CD8-positive, alpha-beta memory T cell (primary cell): ENCODE measurements around the gene CACNG4. TPM values are rescaled to one million over a fixed set of nuclear protein-coding genes. Genes with fewer than 3 reads are reported as not detected.

Source experiments
- CTCF ChIA-PET: fragments of 350-600 bp; sonication (Branson Sonifier 250); formaldehyde crosslinking; loops from one replicate; lab custom pipeline; 2021; ENCODE audit warnings: antibody characterized with exemption; lab: Charles Lee
- POLR2A ChIA-PET: fragments of 350-600 bp; sonication (Branson Sonifier 250); formaldehyde crosslinking; loops from one replicate; lab custom pipeline; 2021; ENCODE audit warnings: antibody characterized with exemption; lab: Charles Lee
- DNase-seq, 5 donors: peaks; one replicate each; pipeline versions ENCODE4 v3.0.0 to v3.0.0-alpha.2; 2020 to 2022; ENCODE audit warnings: mixed read lengths in 1 of 5
- H3K27ac ChIP-seq: one replicate; pipeline ENCODE4 v1.7.0; 2013; ENCODE audit warnings: low read depth, mild to moderate bottlenecking, low read length, moderate library complexity
- H3K27me3 ChIP-seq: 2 replicates; pipeline ENCODE4 v1.7.0; 2013; ENCODE audit warnings: low read length, mild to moderate bottlenecking; ENCODE audit not compliant: insufficient read depth, poor library complexity, severe bottlenecking
- H3K36me3 ChIP-seq: 2 replicates; pipeline ENCODE4 v1.7.0; 2013; ENCODE audit warnings: mild to moderate bottlenecking, low read length, moderate library complexity; ENCODE audit not compliant: insufficient read depth
- H3K4me1 ChIP-seq: 2 replicates; pipeline ENCODE4 v1.7.0; 2013; ENCODE audit warnings: mild to moderate bottlenecking, low read length, moderate library complexity; ENCODE audit not compliant: insufficient read depth
- H3K4me3 ChIP-seq: 2 replicates; pipeline ENCODE4 v1.7.0; 2013; ENCODE audit warnings: mild to moderate bottlenecking, low read length
- H3K9me3 ChIP-seq: 2 replicates; pipeline ENCODE4 v1.7.0; 2013; ENCODE audit warnings: mild to moderate bottlenecking, low read length
- H3K27ac Mint-ChIP-seq, 8 donors: one replicate each; pipeline ENCODE4 v1.8.0; 2020 to 2021; ENCODE audit warnings: mixed read lengths in 8 of 8, mild to moderate bottlenecking in 6 of 8, inconsistent platforms in 3 of 8, moderate library complexity in 3 of 8
- H3K27me3 Mint-ChIP-seq, 2 donors: one replicate each; pipeline ENCODE4 v1.8.0; 2020 to 2021; ENCODE audit warnings: mixed read lengths in 2 of 2, mild to moderate bottlenecking in 1 of 2, moderate library complexity in 1 of 2
- H3K36me3 Mint-ChIP-seq, 3 donors: one replicate each; pipeline ENCODE4 v1.8.0; 2020 to 2021; ENCODE audit warnings: mixed read lengths in 3 of 3, inconsistent platforms in 1 of 3, mild to moderate bottlenecking in 1 of 3
- H3K4me1 Mint-ChIP-seq, 3 donors: one replicate each; pipeline ENCODE4 v1.8.0; 2020 to 2021; ENCODE audit warnings: mixed read lengths in 3 of 3, inconsistent platforms in 1 of 3, mild to moderate bottlenecking in 1 of 3
- H3K4me3 Mint-ChIP-seq, 7 donors: one replicate each; pipeline ENCODE4 v1.8.0; 2020 to 2021; ENCODE audit warnings: mixed read lengths in 7 of 7, mild to moderate bottlenecking in 6 of 7, moderate library complexity in 4 of 7, inconsistent platforms in 2 of 7
- H3K9me3 Mint-ChIP-seq, 5 donors: one replicate each; pipeline ENCODE4 v1.8.0; 2020 to 2022; ENCODE audit warnings: mixed read lengths in 5 of 5, mild to moderate bottlenecking in 3 of 5, moderate library complexity in 2 of 5, inconsistent platforms in 1 of 5
- polyA plus RNA-seq: library from polyadenylated mRNA; unstranded; fragments of 300-500 nt; fragmentation: Illumina TruSeq; gene quantifications from one replicate; pipeline ENCODE4 v1.2.3, GENCODE V29; 2021
- total RNA-seq, 2 experiments: library from RNA; stranded (reverse); gene quantifications; one replicate each; pipeline ENCODE4 v1.2.3, GENCODE V29; 2021

Gene CACNG4
- total and polyA plus RNA-seq, 3 experiments from 2014 or later: not detected

DNA sequence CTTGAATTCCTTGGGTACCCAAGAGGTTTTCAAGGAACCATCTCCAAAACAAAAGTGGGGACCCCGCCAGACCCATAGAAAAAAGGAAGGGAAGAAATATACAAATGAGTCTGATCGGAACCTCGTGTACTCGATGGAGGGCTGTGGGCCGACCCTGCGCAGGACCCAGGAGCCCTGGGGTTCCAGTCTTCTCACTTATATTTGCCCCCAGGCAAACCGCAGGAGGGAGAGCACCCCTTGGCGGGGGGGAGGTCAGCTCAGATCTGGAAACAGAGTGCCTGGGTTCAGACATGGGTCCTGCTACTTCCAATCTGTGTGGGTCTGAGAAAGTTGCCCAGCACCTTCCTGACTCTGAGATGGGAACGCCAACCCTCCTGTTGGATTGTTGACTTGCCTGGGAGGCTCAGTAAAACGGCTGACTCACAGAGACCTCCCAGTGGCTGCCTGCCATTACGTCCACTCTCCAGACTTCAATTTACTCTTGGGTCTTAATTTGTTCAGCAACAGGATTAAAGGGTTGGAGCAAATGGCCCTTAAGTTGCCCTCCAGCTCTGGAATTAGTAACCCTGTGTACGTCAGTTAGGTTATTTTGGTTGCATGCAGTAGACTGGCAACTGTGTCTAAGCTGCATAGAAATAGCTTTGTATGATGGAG is 24.9 kb upstream of the CACNG4 start:
- no peaks in the 10 kb centered on the region for H3K4me1 ChIP-seq
- no peak overlapping the region for H3K4me3 ChIP-seq
- Mint-ChIP-seq H3K27me3 (peaks cover 32 to 62% of the 10 kb centered on the region in 2 donors), H3K4me3 (no peak overlapping the region), H3K36me3 (peaks cover 0 to 3% (median 0%) of the 10 kb centered on the region in 3 donors), H3K9me3 (peaks cover 0 to 13% (median 4%) of the 10 kb centered on the region in 5 donors), H3K27ac (no peak overlapping the region), H3K4me1 (peaks cover 0 to 4% (median 0%) of the 10 kb centered on the region in 3 donors)
- H3K36me3 ChIP-seq: no peaks in the 10 kb centered on the region
- H3K27me3 ChIP-seq: peaks cover 5% of the 10 kb centered on the region
- DNase-seq: no peak
- no peak overlapping the region for H3K27ac ChIP-seq
- ChIA-PET CTCF (no interaction called here), POLR2A (no interaction called here)
- no peaks in the 10 kb centered on the region for H3K9me3 ChIP-seq

DNA sequence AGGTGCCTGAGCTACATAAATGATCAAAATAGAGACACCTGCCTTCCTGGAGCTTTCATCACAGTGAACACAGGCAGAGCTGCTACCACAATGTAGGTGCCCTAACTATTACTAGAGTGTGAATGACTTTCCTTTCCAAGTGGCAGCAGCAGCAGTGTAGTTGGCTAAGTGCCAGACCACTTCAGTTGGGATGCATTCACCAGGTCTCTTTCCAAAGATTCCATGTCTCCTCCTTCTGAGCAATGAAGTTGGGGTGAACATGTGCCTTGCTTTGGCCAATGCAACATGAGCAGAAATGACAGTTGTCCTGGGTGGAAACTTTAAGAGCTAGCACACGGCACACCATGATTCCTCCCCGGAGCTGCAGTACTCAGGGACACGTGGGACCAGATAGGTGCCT is 23.3 kb upstream of the CACNG4 start:
- Mint-ChIP-seq H3K4me1 (peaks cover 0 to 20% (median 0%) of the 10 kb centered on the region in 3 donors), H3K27me3 (peaks cover 39 to 74% of the 10 kb centered on the region in 2 donors), H3K36me3 (peaks cover 0 to 3% (median 0%) of the 10 kb centered on the region in 3 donors), H3K4me3 (no peak overlapping the region), H3K9me3 (peaks cover 0 to 13% (median 4%) of the 10 kb centered on the region in 5 donors), H3K27ac (no peak overlapping the region)
- no peak overlapping the region for H3K27ac ChIP-seq
- DNase-seq: no peak
- H3K4me3 ChIP-seq: no peak overlapping the region
- POLR2A ChIA-PET: no interaction called here
- H3K36me3 ChIP-seq: no peaks in the 10 kb centered on the region
- no peaks in the 10 kb centered on the region for H3K4me1 ChIP-seq
- H3K9me3 ChIP-seq: no peaks in the 10 kb centered on the region
- CTCF ChIA-PET: no interaction called here
- peaks cover 15% of the 10 kb centered on the region for H3K27me3 ChIP-seq

DNA sequence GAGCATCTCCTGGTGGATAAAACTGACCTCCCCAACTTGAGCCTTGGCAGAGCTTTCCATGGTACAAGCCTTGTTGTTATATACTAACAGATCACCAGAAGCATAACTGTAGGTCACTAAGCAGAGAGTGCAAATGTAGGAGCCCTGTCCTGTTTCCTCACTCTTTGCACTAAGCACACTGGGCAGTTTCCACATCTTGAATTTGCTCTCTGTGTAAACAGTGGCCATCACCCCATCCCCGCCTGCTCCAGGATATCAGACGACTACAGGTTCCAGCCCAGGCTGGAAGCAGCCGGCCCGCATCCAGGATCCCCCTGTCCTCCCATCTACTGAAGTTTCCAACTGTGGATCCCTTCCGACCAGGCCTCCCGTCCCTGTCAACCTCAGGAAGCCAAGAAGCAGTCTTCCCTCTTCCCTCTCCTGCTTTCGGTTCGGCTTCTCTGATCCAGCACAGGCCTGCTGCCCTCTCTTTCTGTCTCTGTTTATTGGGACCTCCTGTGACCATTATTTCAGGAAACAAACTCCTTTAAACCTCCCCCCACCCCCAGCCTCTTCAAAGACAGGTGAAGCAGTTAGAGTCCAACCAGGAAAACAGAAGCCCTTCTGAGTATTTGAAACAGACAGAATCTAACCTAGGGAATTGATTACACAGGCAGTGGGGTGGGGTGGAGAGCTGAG is 22.6 kb upstream of the CACNG4 start:
- H3K27ac ChIP-seq: no peak overlapping the region
- Mint-ChIP-seq H3K4me3 (no peak overlapping the region), H3K36me3 (peaks cover 0 to 3% (median 0%) of the 10 kb centered on the region in 3 donors), H3K27me3 (peaks cover 37 to 81% of the 10 kb centered on the region in 2 donors), H3K9me3 (peaks cover 0 to 13% (median 4%) of the 10 kb centered on the region in 5 donors), H3K27ac (no peak overlapping the region), H3K4me1 (peaks cover 0 to 20% (median 0%) of the 10 kb centered on the region in 3 donors)
- DNase-seq: no peak
- no peaks in the 10 kb centered on the region for H3K4me1 ChIP-seq
- H3K9me3 ChIP-seq: no peaks in the 10 kb centered on the region
- no peaks in the 10 kb centered on the region for H3K36me3 ChIP-seq
- POLR2A ChIA-PET: no interaction called here
- CTCF ChIA-PET: no interaction called here
- peaks cover 17% of the 10 kb centered on the region for H3K27me3 ChIP-seq
- H3K4me3 ChIP-seq: no peak overlapping the region

DNA sequence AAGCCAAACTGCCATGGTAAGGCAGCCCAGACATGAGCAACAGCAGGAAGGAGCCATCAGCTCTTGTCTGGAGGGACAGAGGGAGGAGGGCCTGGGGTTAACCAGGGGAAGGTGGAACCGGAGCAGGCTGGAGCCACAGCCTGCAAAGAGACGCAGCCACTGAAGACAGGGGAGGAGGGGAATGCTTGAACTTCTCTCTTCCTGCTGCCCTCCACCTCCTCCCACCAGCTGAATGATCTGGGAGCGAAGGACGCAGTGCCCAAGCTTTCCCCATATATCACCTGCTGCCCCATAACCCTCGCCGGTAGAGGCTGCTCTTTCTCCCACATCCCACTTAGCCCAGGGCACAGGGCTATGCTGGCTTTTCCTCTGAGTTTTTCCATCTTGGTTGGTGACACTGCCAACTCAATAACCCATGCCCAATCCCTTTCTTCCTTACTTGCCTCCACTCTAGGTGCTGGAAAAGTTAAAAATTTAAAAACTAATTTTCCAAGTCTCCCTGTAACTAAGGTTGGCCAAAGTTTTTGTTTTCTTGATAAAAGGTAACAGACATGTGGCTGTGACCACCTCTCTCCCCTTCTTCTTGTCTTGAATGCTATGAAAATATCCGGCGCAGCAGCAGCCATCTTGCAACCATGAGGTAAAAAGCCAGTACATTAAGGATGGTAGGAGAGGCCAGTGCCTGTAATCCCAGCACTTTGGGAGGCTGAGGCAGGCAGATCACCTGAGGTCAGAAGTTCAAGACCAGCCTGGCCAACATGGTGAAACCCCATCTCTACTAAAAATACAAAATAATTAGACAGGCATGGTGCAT is 21.8 kb upstream of the CACNG4 start:
- no peak for DNase-seq
- Mint-ChIP-seq H3K27ac (no peak overlapping the region), H3K27me3 (peaks cover 40 to 81% of the 10 kb centered on the region in 2 donors), H3K9me3 (peaks cover 0 to 12% (median 4%) of the 10 kb centered on the region in 5 donors), H3K36me3 (peaks cover 0 to 3% (median 0%) of the 10 kb centered on the region in 3 donors), H3K4me1 (peaks cover 0 to 20% (median 0%) of the 10 kb centered on the region in 3 donors), H3K4me3 (no peak overlapping the region)
- H3K4me3 ChIP-seq: no peak overlapping the region
- no peak overlapping the region for H3K27ac ChIP-seq
- CTCF ChIA-PET: no interaction called here
- POLR2A ChIA-PET: no interaction called here
- H3K4me1 ChIP-seq: no peaks in the 10 kb centered on the region
- H3K9me3 ChIP-seq: no peaks in the 10 kb centered on the region
- peaks cover 15% of the 10 kb centered on the region for H3K27me3 ChIP-seq
- no peaks in the 10 kb centered on the region for H3K36me3 ChIP-seq

DNA sequence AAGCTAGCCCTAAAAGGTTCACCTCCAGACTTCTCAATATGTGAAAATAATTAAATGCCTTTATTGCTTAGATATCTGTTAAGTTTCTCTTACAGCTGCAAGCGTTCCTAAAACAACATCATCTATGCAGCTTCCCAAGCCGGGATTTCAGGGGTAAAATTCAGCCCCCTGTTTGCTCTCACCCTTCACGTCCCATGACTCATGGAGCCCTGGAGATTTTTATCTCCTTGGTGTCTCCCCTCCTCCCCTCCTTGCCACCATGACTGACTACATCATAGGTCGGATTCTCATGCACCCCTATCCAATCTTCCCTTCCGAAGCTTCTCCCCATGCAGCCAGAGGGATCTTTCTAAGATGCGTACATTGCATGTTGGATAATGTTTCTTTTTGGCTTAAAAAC is 21.0 kb upstream of the CACNG4 start:
- Histone ChIP-seq H3K27ac (no peak overlapping the region), H3K27me3 (peaks cover 15% of the 10 kb centered on the region), H3K9me3 (no peaks in the 10 kb centered on the region), H3K4me1 (no peaks in the 10 kb centered on the region), H3K4me3 (no peak overlapping the region), H3K36me3 (no peaks in the 10 kb centered on the region)
- peaks cover 40 to 75% of the 10 kb centered on the region in 2 donors for H3K27me3 Mint-ChIP-seq
- CTCF ChIA-PET: no interaction called here
- no peak overlapping the region for H3K4me3 Mint-ChIP-seq
- POLR2A ChIA-PET: no interaction called here
- peaks cover 0 to 3% (median 0%) of the 10 kb centered on the region in 3 donors for H3K36me3 Mint-ChIP-seq
- no peak overlapping the region for H3K27ac Mint-ChIP-seq
- no peak for DNase-seq
- peaks cover 0 to 5% (median 0%) of the 10 kb centered on the region in 5 donors for H3K9me3 Mint-ChIP-seq
- peaks cover 0 to 20% (median 0%) of the 10 kb centered on the region in 3 donors for H3K4me1 Mint-ChIP-seq

DNA sequence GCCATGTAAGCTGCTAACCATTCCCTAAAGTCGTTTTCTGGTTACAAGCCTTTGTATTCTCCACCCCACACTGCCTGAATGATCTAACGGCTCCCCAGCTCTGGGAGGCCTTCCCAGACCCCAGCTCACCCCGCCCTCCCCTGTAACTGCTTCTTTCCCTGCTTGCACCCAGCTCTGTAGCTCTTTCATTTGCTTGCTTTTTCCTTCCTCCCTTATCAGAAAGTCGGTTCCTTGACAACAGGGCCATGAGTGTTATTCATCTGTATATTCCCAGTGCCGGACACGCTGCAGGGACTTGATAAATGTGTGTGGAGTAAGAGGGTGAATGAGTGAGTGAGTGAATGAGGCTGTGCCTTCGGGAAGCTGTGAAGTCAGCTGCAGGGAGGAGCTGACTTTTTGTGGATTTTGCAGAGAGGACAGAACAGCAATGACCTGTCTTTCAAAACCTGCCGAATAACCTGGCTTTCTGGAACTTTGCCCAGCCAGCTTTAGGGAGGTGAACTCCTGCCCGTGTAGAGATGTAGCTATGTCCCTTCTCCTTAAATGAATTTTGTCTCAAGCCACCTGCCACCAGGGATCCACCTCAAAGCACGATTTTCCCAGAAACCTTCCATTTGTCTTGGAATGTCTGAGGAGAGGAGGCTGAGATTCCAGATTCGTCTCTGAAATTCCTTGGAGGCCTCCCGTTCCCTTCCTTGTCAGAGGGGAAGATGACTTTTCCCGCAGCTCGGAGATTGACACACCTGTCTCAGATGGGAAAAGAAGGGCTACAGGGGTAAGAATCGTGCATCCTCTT is 20.0 kb upstream of the CACNG4 start:
- H3K27ac Mint-ChIP-seq: no peak overlapping the region
- H3K4me1 ChIP-seq: no peaks in the 10 kb centered on the region
- peaks cover 40 to 72% of the 10 kb centered on the region in 2 donors for H3K27me3 Mint-ChIP-seq
- DNase-seq: no peak
- H3K36me3 ChIP-seq: no peaks in the 10 kb centered on the region
- ChIA-PET POLR2A (no interaction called here), CTCF (no interaction called here)
- H3K36me3 Mint-ChIP-seq: peaks cover 0 to 3% (median 0%) of the 10 kb centered on the region in 3 donors
- H3K4me3 ChIP-seq: no peak overlapping the region
- no peak overlapping the region for H3K4me3 Mint-ChIP-seq
- H3K27me3 ChIP-seq: peaks cover 15% of the 10 kb centered on the region
- H3K27ac ChIP-seq: no peak overlapping the region
- H3K4me1 Mint-ChIP-seq: peaks cover 0 to 20% (median 0%) of the 10 kb centered on the region in 3 donors
- peaks cover 0 to 5% (median 0%) of the 10 kb centered on the region in 5 donors for H3K9me3 Mint-ChIP-seq
- H3K9me3 ChIP-seq: no peaks in the 10 kb centered on the region

DNA sequence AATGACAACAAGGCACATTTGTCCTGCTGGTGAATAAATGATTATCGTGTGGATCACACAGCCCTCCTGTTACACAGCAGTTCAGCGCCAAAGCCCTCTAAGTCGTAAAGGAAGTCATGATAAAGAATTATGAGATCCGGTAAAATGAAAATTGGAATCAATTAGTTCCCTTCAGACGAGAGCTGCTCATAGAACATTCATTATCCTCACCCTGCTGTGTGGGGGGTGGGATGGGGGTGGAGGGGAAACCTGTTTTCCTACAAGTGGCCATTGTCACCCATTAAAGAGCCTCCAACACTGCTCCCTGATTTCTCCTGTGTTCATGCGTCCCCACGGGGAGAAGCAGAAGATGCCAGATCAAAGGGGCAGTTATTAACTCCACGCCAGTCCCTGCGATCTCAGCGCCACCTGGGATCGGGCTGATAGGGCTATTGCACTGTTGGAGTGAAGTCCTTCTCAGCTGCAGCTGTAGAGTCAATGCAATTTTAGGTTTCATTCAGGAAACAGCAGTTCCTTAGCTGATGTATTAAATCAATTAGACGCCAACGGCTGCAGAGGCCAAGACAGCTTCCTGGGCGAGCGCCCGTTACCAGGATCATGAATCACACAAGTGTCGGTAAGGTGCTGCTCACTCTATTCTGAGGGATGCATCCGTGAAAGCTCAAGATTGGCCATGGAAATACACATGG is 19.2 kb upstream of the CACNG4 start:
- Histone ChIP-seq H3K9me3 (no peaks in the 10 kb centered on the region), H3K27ac (no peak overlapping the region), H3K27me3 (peaks cover 15% of the 10 kb centered on the region), H3K4me1 (no peaks in the 10 kb centered on the region), H3K36me3 (no peaks in the 10 kb centered on the region), H3K4me3 (no peak overlapping the region)
- ChIA-PET CTCF (no interaction called here), POLR2A (no interaction called here)
- no peak for DNase-seq
- peaks cover 37 to 67% of the 10 kb centered on the region in 2 donors for H3K27me3 Mint-ChIP-seq
- no peaks in the 10 kb centered on the region for H3K36me3 Mint-ChIP-seq
- H3K27ac Mint-ChIP-seq: no peak overlapping the region
- no peak overlapping the region for H3K4me3 Mint-ChIP-seq
- H3K9me3 Mint-ChIP-seq: peaks cover 0 to 5% (median 0%) of the 10 kb centered on the region in 5 donors
- H3K4me1 Mint-ChIP-seq: peaks cover 0 to 20% (median 0%) of the 10 kb centered on the region in 3 donors
